PFSK-1 (cell line): Measurements from ENCODE around the gene PIK3C3.

Experiments used
- POLR2AphosphoS5 ChIP-seq: IDR thresholded peaks from 2 replicates; pipeline ENCODE4 v1.6.1; 2012; ENCODE audit warnings: low read depth, mild to moderate bottlenecking, control low read depth, low read length, moderate library complexity
- TAF1 ChIP-seq: IDR thresholded peaks from 2 replicates; pipeline ENCODE4 v1.6.1; 2012; ENCODE audit warnings: low read length, control low read depth, borderline replicate concordance; ENCODE audit not compliant: insufficient read depth

- TF ChIP-seq POLR2AphosphoS5 (no peak), TAF1 (no peak)
These were observed 19.8 kb downstream of the PIK3C3 start for GRCh38 chr18:41974796-41975201.
